Lower leg skin (tissue), 4 donors: ENCODE data around the gene MPP4. TPM values are rescaled to one million over a fixed set of nuclear protein-coding genes. Genes with fewer than 3 reads are reported as not detected.

Experiments
- DNase-seq, 2 donors: peaks; one replicate each; pipeline ENCODE4 v3.0.0-alpha.2; 2019; ENCODE audit warnings: low spot score in 2 of 2
- H3K4me3 ChIP-seq: fragments of 200-600 bp; sonication (generic); 2 replicates; pipeline ENCODE4 v1.5.1; 2017; ENCODE audit warnings: mild to moderate bottlenecking, low read depth; ENCODE audit not compliant: poor library complexity, severe bottlenecking
- POLR2A ChIP-seq, 2 donors: fragments of 450-650 bp; IDR thresholded peaks; one replicate each; pipeline ENCODE4 v1.6.1; 2016 to 2017; ENCODE audit warnings: antibody characterized with exemption in 2 of 2, mild to moderate bottlenecking in 1 of 2, moderate library complexity in 1 of 2
- WGBS, 2 donors: methylation state at CpG; one replicate each; pipeline ENCODE4 v1.1.5; 2018; 5-methylcytosine and 5-hydroxymethylcytosine counted together
- intact Hi-C: fragments of 100-400 bp; cut with DNase I; formaldehyde crosslinking; loops from one replicate; pipeline ENCODE4 v1.15.0; 2023; ENCODE audit warnings: low total_unique reads
- total RNA-seq, 4 donors: library from RNA; depleted of rRNA; stranded (reverse); fragments of >200 nt; gene quantifications; one replicate each; pipeline ENCODE4 v1.1.0, GENCODE V29; 2016
- TF ChIP-seq, protein P1 (sequence below), 3 donors: fragments of 450-650 bp; IDR thresholded peaks; one replicate each; pipeline ENCODE4 v1.5.1; 2016; ENCODE audit warnings: antibody characterized with exemption in 3 of 3, mild to moderate bottlenecking in 3 of 3, moderate library complexity in 2 of 3

Gene MPP4
- total RNA-seq, 4 donors from 2014 or later: 0.58 TPM; not detected in 3

DNA sequence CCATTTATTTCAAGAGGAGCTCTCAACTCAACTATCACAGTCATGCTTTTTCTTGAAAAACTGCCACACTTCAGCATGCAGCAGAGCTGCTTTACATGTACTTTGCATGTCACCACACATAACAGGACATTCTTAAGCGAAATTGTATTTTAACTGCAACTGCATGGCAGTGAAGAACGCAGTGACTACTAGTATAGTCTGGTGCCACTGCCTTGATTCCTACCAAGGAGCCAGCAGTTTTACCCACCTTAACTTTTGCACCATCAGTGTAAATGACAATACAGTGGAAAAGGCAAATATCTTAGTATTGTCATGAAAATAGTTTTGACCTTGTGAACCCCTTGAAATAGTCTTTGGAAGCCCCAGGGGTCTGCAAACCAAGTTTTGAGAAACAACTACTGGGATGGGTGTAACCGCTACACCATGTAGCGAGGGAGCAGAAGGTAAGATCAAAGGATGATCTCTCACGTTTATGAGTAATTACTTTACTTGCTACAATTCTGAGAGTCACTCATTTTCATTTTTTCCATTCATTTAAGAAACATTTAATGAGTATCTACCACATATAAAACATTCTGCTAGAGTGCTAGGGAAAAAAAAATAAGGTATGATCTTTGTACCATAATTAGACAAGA, 32.3 kb upstream of the MPP4 start:
- DNase-seq: no peak
- H3K4me3 ChIP-seq: no peak overlapping the region
- 84 to 85% methylated on average over 5 of the region's 5 CpGs for WGBS, 2 donors
- no peak for TF ChIP-seq POLR2A (IDR thresholded peaks at IDR 0.05)
- TF ChIP-seq, protein P1, sequence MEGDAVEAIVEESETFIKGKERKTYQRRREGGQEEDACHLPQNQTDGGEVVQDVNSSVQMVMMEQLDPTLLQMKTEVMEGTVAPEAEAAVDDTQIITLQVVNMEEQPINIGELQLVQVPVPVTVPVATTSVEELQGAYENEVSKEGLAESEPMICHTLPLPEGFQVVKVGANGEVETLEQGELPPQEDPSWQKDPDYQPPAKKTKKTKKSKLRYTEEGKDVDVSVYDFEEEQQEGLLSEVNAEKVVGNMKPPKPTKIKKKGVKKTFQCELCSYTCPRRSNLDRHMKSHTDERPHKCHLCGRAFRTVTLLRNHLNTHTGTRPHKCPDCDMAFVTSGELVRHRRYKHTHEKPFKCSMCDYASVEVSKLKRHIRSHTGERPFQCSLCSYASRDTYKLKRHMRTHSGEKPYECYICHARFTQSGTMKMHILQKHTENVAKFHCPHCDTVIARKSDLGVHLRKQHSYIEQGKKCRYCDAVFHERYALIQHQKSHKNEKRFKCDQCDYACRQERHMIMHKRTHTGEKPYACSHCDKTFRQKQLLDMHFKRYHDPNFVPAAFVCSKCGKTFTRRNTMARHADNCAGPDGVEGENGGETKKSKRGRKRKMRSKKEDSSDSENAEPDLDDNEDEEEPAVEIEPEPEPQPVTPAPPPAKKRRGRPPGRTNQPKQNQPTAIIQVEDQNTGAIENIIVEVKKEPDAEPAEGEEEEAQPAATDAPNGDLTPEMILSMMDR (IDR thresholded peaks at IDR 0.05): no peak
- intact Hi-C loops: no loop called here

DNA sequence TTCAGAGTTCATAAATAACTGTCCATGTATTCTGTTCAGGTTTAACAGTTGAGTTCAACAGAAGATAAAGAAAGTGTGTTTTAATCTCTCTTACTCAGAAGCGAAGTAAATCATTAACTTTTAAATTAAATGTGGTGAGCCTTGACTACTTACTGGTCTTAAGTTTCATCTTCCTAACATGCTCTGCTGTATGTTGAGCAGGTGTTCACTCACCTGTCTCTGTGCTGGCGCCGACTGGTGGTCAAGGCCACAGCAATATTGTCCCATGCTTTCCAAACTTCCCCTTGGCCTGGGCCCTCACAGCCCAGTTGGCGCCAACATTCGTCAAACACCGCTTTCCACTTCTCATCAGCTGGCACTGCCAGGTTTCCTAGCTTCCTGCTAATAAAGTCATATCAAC, 17.0 kb upstream of the MPP4 start:
- no peak overlapping the region for H3K4me3 ChIP-seq
- no peak for TF ChIP-seq POLR2A (IDR thresholded peaks at IDR 0.05)
- TF ChIP-seq, protein P1 (IDR thresholded peaks at IDR 0.05): no peak
- intact Hi-C loops: no loop called here
- WGBS, 2 donors: 96 to 97% methylated on average over 6 of the region's 6 CpGs
- DNase-seq: no peak

DNA sequence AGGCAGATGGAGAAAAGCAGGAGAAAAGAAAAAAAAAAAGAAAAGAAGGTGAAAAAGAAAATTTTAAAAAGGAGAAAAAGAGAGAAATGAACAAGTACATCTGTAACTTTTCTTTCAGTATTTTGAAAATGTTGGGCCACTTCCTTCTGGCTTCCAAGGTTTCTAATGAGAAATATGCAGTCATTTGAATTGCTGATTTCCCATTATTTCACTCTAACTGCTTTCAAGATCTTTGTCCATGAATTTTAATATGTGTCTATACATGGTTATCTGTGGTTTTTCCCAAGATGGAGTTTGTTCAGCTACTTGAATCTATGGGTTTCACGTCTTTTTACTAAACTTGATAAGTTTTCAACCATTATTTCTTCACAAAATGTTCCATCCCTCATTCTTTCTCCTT, 14.3 kb upstream of the MPP4 start:
- H3K4me3 ChIP-seq: no peak overlapping the region
- intact Hi-C loops: no loop called here
- DNase-seq: no peak
- TF ChIP-seq POLR2A (IDR thresholded peaks at IDR 0.05): no peak
- TF ChIP-seq, protein P1 (IDR thresholded peaks at IDR 0.05): no peak
- 97 to 98% methylated on average over 1 of the region's 1 CpG for WGBS, 2 donors

DNA sequence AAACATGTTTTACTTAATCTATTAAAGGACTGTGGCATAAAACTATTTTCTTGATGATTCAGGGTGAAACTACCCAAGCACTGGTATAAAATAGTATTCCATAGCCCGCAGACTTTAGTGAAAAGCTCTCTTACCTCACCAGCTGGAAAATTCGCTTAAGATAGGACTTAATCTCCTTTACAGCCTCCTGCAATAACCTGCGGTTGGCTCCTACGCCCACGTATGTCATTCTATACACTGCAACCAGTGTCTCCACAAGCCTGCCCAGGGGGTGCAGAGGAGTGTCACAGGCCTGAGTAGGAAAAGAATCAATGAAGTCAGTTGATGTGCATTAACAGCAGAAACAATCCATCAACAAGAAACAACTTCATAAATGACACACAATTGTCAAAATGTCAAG, 11.3 kb upstream of the MPP4 start:
- no peak overlapping the region for H3K4me3 ChIP-seq
- 87% methylated on average over 5 of the region's 5 CpGs for WGBS, 2 donors
- DNase-seq: no peak
- intact Hi-C loops: no loop called here
- TF ChIP-seq, protein P1 (IDR thresholded peaks at IDR 0.05): no peak
- no peak for TF ChIP-seq POLR2A (IDR thresholded peaks at IDR 0.05)

DNA sequence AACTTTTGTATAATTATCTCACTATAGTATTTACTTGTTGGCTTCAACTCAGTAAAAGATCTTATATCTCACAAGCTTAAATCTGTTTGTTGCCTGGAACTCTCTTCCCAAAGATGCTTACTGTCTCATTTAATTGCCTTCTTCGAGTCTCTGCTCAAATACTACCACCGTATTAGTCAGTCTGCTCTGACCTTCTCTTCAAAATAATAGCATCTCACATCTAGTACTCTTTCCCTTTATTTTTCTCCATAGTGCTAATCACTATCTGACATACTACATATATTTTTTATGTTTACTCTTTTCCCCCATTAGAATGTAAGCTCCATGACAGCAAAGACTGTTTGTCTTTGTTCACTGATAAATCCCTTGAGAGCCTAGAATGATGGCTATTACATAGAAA, 10.6 kb upstream of the MPP4 start:
- H3K4me3 ChIP-seq: no peak overlapping the region
- WGBS, 2 donors: 43 to 55% methylated on average over 2 of the region's 2 CpGs
- DNase-seq: no peak
- intact Hi-C loops: no loop called here
- TF ChIP-seq, protein P1 (IDR thresholded peaks at IDR 0.05): no peak
- TF ChIP-seq POLR2A (IDR thresholded peaks at IDR 0.05): no peak

DNA sequence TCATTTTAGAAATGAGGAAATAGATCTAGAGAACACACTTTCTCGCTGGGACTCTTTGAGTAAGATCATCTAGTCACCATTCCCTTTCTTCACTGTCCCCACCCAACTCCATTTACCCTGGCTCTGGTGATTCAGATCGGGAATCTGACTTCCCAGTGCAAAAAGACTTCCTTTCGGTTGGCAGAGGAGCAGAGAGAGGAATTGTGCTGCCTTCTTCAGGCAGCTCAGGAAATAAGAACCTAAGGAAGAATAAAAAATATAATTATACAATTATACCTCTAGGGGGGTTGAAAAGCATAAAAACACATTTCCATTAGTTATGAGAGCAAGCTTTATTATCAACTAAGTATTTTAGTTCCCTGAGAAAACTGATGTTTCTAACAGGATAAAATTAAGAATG, 9.3 kb upstream of the MPP4 start:
- intact Hi-C loops: no loop called here

More for the DNA sequence above, 9.3 kb upstream of the MPP4 start:
- WGBS, 2 donors: 57 to 58% methylated on average over 3 of the region's 3 CpGs
- no peak for TF ChIP-seq POLR2A (IDR thresholded peaks at IDR 0.05)
- TF ChIP-seq, protein P1 (IDR thresholded peaks at IDR 0.05): no peak
- no peak overlapping the region for H3K4me3 ChIP-seq
- DNase-seq: no peak
